ENCODE results near the gene GPX4.

GPX4 gene

DNA sequence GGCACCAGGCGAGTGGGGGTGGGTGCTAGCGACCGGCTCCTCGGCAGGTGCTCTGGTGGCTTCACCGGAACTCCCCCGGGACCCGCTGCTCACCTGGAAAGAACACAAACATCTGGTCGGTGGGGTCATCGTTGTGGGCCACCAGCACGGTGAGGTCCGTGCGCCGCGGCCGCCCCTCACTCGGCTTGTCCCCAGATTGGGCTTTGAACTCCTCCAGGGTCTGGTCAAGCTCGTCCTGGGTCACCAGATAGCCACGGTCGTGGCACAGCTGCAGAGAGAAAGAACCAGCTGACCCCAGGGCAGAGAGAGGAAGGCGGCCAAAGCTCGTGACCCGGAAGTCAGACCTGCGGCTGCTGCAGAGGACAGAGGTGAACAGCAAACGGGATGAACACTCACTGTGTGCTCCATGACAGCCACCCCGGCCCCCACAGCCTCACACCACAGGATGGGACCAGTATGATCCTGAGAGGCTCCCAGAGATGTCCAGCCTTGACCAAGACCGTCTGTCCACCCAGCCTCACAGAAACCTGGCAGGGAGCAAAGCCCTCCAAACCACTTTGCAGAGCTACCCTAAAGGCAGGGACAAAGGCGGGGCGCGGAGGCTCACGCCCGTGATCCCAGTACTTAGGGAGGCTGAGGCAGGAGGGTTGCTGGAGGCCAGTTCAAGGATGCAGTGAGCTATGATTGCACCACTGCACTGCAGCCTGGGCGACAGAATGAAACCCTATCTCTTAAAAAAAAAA lies 9.8 kb upstream of the GPX4 start:
- Mint-ChIP-seq H3K4me3 (peak overlapping the region; percentile 94), H3K27me3 (no peaks in the 10 kb centered on the region), H3K4me1 (peaks cover 58% of the 10 kb centered on the region), H3K36me3 (peaks cover 9% of the 10 kb centered on the region), H3K27ac (peak overlapping the region; percentile 85), H3K9me3 (peaks cover 4% of the 10 kb centered on the region)
- no peak for DNase-seq
- CTCF ChIA-PET, result interaction anchor here (0.6 to 1.3 kb wide), 2 partner anchors 10 to 99 kb away, joined by 3 read pairs; no protein-coding TSS in a partner anchor

DNA sequence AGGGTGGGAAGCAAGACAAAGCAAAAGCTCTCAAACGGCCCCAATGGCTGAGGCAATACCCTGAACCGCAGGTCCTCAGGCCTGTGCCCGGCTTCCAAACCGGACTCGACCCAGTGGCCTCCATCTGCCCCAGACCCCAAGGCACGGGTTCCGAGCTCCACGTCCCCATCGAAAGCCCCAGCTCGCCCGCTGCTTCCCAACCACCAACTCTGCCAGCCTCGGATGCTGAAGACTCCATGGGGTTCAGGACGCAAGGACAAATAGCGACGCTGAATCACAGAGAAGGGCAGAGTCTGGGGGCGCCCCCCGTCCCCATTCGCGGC lies 9.2 kb upstream of the GPX4 start:
- Mint-ChIP-seq H3K27me3 (no peaks in the 10 kb centered on the region), H3K9me3 (peaks cover 7% of the 10 kb centered on the region), H3K27ac (peak overlapping the region; percentile 85), H3K36me3 (peaks cover 9% of the 10 kb centered on the region), H3K4me3 (peak overlapping the region; percentile 94), H3K4me1 (peaks cover 59% of the 10 kb centered on the region)
- DNase-seq, result no peak
- CTCF ChIA-PET, result interaction anchor here (0.6 to 1.3 kb wide), 3 partner anchors 10 to 159 kb away, joined by 3 read pairs; no protein-coding TSS in a partner anchor

DNA sequence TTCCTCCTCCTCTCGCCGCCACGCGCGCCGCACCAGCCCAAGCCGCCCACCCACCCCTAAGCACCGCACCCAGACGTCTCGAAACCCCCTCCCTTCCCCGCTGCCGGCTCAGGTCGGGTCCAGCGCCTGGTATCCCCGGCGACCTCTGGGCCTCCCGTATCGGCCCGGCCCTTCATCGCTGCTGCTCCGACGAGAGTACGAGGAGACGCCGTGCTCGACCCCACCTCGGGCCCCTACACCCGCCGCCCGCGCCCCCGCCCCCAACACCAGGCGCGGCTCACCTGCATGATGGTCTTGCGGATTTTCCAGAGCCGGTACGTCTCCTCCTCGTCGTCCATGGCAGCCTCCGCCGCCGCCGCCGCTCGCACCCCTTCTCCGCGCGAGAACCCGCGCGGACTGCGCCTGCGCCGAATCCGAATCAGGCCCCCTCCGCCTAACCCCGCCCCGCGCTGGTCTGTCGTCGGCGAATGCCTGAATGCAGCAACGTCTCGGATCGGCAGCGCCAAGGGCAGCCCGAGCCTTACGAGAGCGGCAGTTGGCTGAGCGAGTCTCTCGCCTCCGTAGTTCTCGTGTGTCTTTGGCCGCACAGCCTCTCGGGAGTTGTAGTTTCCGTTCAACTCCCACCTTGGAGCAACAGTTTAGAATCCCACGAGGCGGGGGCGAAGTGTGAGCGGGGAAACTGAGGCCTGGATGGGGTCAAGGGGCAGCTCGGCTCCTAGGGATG lies 8.7 kb upstream of the GPX4 start, which contains the start of gene POLR2E:
Gene POLR2E, minus strand, starts transcription at position 398 of the 724 bp plus-strand sequence. Its CDS starts 60 bp downstream, at position 338.
- peaks cover 11% of the 10 kb centered on the region for H3K36me3 Mint-ChIP-seq
- no peaks in the 10 kb centered on the region for H3K27me3 Mint-ChIP-seq
- peak; percentile 98 for DNase-seq
- H3K4me1 Mint-ChIP-seq, result peaks cover 64% of the 10 kb centered on the region
- H3K27ac Mint-ChIP-seq, result peak within 1 kb of the TSS; percentile 92
- H3K9me3 Mint-ChIP-seq, result peaks cover 11% of the 10 kb centered on the region
- peak within 1 kb of the TSS; percentile 94 for H3K4me3 Mint-ChIP-seq
- CTCF ChIA-PET, result interaction anchor here (0.6 kb wide), 2 partner anchors 97 to 158 kb away, joined by 3 read pairs; no protein-coding TSS in a partner anchor

DNA sequence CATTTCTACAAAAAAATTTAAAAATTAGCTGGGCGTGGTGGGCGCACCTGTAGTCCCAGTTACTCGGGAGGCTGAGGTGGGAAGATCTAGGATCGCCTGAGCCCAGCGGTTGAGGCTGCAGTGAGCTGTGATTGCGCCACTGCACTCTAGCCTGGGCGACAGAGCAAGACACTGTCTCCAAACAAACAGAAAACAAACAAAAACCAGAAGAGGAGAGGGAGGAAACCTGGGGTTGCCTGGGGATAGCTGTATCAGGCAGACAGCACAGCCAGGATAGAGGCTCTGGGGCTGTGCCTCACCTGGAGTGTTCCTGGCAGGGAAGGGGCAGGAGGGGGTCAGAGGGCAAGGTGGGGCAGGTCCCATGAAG lies 6.0 kb upstream of the GPX4 start:
- no peak for DNase-seq
- Mint-ChIP-seq H3K27ac (peak overlapping the region; percentile 75), H3K9me3 (peaks cover 11% of the 10 kb centered on the region), H3K4me1 (peaks cover 84% of the 10 kb centered on the region), H3K4me3 (no peak overlapping the region), H3K36me3 (peaks cover 7% of the 10 kb centered on the region), H3K27me3 (no peaks in the 10 kb centered on the region)
- CTCF ChIA-PET, result interaction anchor here (0.7 to 2.4 kb wide), 2 partner anchors 16 to 202 kb away, joined by 3 to 5 read pairs; no protein-coding TSS in a partner anchor

DNA sequence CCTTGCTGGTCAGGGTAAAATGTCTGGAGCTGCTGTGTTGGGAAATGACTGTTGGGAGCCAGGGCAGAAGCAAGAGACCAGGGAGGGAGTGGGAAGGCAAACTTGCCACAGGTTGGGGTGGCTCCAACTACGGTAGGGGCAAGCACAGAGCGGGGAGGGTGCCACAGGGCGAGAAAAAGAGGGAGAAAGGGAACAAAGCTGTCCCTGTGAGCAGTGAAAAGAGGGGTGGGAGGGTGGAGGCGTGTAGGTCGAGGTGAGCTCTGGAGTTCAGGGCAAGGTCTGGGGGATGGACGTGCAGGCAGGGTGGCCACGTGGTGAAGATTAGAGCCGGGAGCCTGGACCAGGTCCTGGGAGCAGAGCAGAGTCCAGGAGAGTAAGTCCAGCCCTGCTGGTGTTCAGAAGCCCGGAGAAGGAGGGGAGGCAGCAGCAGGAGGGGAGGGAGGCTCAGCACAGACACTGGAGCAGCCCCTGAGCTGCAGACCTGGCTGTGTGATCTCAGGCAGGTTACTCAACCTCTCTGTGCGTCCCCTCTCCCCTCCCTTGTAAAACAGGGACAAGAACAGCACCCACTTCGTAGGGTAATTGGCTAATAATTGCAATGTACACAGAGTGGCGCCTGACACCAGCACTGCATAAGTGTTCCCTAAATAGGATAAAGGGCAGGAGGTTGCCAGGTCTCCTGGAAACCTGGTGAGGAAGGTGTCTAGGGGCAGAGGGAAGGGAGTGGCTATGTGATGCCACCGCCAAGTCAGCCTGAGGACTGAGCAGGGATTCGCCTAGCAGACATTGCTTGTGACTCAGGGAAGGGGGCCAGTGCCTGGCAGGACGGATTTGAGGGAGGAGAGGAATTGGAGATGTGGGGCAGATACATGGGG lies 5.4 kb upstream of the GPX4 start:
- DNase-seq, result no peak
- CTCF ChIA-PET, result interaction anchor here (0.7 to 2.4 kb wide), 2 partner anchors 15 to 203 kb away, joined by 3 to 5 read pairs; no protein-coding TSS in a partner anchor
- Mint-ChIP-seq H3K27me3 (no peaks in the 10 kb centered on the region), H3K4me1 (peaks cover 85% of the 10 kb centered on the region), H3K4me3 (no peak overlapping the region), H3K9me3 (peaks cover 11% of the 10 kb centered on the region), H3K27ac (peak overlapping the region; percentile 75), H3K36me3 (peaks cover 7% of the 10 kb centered on the region)

DNA sequence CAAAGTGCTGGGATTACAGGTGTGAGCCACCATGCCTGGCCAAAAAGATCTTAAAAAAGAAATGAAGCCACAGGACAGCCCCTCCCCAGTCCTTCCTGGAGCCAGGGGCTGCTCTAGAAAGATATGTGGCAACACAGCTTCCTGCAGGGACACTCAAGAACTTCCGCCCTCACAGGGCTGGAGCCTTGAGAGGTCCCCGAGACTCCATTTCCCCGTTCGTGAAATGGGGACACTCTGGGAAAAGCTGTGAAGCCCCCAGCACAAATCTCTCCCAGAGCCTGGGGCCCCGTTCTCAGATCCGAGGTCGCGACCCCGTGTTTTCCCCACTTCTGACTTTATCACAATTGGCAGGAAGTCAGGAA lies 2.5 kb upstream of the GPX4 start:
- Mint-ChIP-seq H3K27me3 (no peaks in the 10 kb centered on the region), H3K36me3 (peaks cover 5% of the 10 kb centered on the region), H3K27ac (peak overlapping the region; percentile 95), H3K9me3 (peaks cover 11% of the 10 kb centered on the region), H3K4me3 (peak overlapping the region; percentile 37), H3K4me1 (peaks cover 78% of the 10 kb centered on the region)
- CTCF ChIA-PET, result interaction anchor here (0.5 to 1.0 kb wide), 2 partner anchors 66 to 69 kb away, joined by 3 read pairs; no protein-coding TSS in a partner anchor
- no peak for DNase-seq

DNA sequence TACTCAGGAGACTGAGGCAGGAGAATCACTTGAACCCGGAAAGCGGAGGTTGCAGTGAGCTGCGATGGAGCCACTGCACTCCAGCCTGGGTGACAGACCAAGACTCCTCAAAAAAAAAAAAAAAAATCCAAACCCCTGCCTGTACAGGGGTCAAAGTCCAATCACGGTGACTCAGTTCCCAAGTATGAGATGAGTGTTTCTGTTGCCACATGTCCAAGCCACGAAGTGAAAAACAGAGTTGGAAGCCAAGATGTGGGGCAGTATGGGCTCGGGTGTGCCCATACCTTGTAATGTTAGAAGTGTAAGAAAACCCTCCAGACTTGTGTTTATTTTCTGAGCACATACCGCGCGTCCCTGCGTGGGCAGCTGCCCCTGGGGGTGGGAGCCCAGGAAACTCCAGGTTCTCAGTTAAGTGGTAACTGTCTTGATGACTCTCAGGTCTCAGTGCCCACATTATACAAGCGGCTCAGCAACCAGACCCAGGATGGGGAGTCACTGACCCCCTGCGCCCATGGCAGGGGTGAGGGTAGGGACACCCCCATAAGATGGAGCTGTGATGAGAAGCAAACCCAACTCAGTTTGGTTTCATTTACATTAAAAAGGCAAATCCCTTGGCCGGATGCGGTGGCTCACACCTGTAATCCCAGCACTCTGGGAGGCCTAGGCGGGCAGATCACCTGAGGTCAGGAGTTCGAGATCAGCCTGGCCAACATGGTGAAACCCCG lies 1.2 kb upstream of the GPX4 start:
- CTCF ChIA-PET, result interaction anchor here (0.7 kb wide), 1 partner anchor 15 kb away, joined by 3 read pairs; no protein-coding TSS in a partner anchor
- Mint-ChIP-seq H3K36me3 (peaks cover 10% of the 10 kb centered on the region), H3K4me3 (peak overlapping the region; percentile 23), H3K27ac (peak overlapping the region; percentile 95), H3K4me1 (peaks cover 72% of the 10 kb centered on the region), H3K27me3 (no peaks in the 10 kb centered on the region), H3K9me3 (peaks cover 11% of the 10 kb centered on the region)
- no peak for DNase-seq

DNA sequence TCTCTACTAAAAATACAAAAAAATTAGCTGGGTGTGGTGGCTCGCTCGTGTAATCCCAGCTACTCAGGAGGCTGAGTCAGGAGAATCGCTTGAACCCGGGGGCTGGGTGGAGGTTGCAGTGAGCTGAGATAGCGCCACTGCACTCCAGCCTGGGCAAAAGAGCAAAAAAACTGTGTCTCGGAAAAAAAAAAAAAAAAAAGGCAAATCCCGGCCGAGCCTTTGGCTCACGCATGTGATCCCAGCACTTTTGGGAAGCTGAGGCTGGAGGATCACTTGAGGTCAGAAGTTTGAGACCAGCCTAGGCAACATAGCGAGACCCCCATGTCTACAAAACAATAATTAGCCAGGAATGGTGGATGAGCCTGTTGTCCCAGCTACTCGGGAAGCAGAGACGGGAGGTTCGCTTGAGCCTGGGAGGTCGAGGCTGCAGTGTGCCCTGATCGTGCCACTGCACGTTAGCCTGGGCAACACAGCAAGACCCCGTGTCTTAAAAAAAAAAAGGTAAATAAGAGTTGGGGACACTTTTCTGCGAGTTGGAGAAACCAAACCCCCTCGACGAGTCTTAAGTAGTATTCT lies 574 bp upstream of the GPX4 start:
- no peak for DNase-seq
- H3K9me3 Mint-ChIP-seq, result peaks cover 11% of the 10 kb centered on the region
- CTCF ChIA-PET, result interaction anchor here (0.7 kb wide), 1 partner anchor 16 kb away, joined by 3 read pairs; no protein-coding TSS in a partner anchor

DNA sequence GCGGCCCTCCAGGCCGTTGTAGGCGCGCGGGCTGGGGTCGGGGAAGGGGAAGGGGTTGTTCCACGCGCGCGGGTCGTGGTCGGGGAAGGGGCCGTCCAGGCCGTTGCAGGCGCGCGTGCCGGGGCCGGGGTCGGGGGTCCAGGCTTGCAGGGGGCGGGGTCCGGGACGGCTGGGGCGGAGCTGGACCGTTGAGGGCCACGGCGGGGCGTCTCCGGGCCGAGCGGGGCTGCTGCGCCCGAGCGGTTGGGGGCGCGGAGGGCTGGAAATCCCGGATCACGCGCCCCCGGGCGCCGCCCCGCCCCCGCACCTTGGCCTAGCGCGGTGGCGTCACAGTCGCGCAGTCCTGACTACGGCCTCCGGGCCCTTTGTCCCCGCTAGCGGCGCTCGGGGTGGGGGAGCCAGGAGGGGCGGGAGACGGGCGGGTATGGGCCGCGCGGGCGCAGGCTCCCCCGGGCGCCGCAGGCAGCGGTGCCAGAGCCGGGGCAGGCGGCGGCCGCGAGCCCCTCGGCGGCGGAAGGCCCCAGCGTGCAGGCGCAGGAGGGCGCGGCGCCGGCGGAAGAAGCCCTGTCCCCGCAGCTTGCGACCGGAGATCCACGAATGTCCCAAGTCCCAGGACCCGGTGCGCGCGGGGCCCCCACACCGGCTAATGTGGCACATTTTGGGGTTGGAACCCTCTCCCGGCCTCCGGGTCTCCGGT lies 665 bp downstream of the GPX4 start:
- peak overlapping the region; percentile 73 for H3K4me3 Mint-ChIP-seq
- H3K4me1 Mint-ChIP-seq, result peaks cover 55% of the 10 kb centered on the region
- H3K36me3 Mint-ChIP-seq, result peaks cover 10% of the 10 kb centered on the region
- peak overlapping the region; percentile 24 for H3K27ac Mint-ChIP-seq
- H3K9me3 Mint-ChIP-seq, result peaks cover 5% of the 10 kb centered on the region
- no peaks in the 10 kb centered on the region for H3K27me3 Mint-ChIP-seq
- CTCF ChIA-PET, result interaction anchor here (0.6 kb wide), 1 partner anchor 90 kb away, joined by 3 read pairs; no protein-coding TSS in a partner anchor
- peak; percentile 81 for DNase-seq

More for the DNA sequence above, 574 bp upstream of the GPX4 start:
- peak overlapping the region; percentile 60 for H3K4me3 Mint-ChIP-seq
- H3K36me3 Mint-ChIP-seq, result peaks cover 10% of the 10 kb centered on the region
- peaks cover 66% of the 10 kb centered on the region for H3K4me1 Mint-ChIP-seq
- H3K27me3 Mint-ChIP-seq, result no peaks in the 10 kb centered on the region
- H3K27ac Mint-ChIP-seq, result peak overlapping the region; percentile 95

DNA sequence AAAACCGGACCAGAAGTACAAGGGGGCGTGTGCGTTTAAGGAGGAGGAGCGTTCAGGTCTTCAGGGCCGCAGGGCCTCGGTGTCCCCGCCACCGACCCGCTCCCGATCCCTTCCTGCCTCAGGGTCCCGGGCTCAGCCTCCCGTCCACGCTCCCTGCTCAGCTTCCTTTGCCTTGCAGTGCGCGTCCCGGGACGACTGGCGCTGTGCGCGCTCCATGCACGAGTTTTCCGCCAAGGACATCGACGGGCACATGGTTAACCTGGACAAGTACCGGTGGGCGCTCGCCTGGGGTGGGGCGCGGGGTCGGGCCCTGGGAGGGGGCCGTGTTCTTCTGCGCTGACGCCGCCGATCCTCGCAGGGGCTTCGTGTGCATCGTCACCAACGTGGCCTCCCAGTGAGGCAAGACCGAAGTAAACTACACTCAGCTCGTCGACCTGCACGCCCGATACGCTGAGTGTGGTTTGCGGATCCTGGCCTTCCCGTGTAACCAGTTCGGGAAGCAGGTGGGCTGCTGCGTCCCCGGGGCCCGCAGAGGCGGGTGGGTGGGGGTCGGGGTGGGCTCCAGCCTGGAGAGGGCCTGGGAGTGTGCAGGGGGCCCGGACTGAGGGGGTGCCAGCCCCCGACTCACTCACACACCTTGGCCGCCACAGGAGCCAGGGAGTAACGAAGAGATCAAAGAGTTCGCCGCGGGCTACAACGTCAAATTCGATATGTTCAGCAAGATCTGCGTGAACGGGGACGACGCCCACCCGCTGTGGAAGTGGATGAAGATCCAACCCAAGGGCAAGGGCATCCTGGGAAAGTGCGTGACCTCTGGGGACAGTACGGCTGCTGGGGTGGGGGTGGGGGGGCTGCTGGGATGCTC lies 1.4 kb downstream of the GPX4 start:
- H3K4me3 Mint-ChIP-seq, result peak overlapping the region; percentile 73
- H3K9me3 Mint-ChIP-seq, result no peaks in the 10 kb centered on the region
- H3K27me3 Mint-ChIP-seq, result no peaks in the 10 kb centered on the region
- peaks cover 7% of the 10 kb centered on the region for H3K36me3 Mint-ChIP-seq
- peak overlapping the region; percentile 24 for H3K27ac Mint-ChIP-seq
- no peak for DNase-seq
- H3K4me1 Mint-ChIP-seq, result peaks cover 47% of the 10 kb centered on the region
- CTCF ChIA-PET, result interaction anchor here (0.6 kb wide), 1 partner anchor 90 kb away, joined by 3 read pairs; no protein-coding TSS in a partner anchor

DNA sequence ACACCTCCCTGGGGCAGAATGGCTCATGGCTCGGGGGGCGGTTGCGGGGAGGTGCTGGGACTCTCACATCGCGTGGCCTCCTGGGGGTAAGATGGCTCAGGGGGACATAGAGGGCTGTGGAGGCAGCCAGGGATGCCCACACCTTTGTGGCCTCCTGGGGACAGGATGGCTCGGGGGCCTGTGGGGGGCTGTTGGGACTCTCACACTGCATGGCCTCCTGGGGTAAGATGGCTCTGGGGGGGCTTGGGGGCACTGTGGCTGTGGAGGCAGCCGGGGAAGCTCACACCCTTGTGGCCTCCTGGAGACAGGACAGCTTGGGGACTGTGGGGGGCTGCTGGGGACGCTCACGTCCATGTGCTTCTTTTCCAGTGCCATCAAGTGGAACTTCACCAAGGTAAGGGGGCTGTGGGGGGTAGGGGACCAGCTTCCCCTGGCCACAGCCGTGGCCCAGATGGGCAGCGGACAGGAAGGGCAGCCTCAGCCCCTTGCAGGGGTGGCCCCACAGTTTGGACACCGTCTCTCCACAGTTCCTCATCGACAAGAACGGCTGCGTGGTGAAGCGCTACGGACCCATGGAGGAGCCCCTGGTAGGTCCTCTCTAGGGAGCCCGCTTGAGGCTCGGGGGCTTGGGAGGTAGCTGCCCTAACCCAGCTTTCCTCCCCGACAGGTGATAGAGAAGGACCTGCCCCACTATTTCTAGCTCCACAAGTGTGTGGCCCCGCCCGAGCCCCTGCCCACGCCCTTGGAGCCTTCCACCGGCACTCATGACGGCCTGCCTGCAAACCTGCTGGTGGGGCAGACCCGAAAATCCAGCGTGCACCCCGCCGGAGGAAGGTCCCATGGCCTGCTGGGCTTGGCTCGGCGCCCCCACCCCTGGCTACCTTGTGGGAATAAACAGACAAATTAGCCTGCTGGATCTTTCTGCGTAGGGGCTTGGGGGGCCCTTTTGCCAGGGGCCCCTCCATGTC lies 2.4 kb downstream of the GPX4 start:
- CTCF ChIA-PET, result no interaction called here
- no peak for DNase-seq
- Mint-ChIP-seq H3K27ac (peak overlapping the region; percentile 37), H3K27me3 (no peaks in the 10 kb centered on the region), H3K36me3 (peaks cover 7% of the 10 kb centered on the region), H3K9me3 (no peaks in the 10 kb centered on the region), H3K4me1 (peaks cover 40% of the 10 kb centered on the region), H3K4me3 (peak overlapping the region; percentile 73)
